NCI-H2227 (cell line): ENCODE results near the gene LTB4R2.

Source experiments
- DNase-seq: peaks from one replicate; lab custom pipeline; 2025; ENCODE audit not compliant: unreplicated experiment; lab: John Stamatoyannopoulos, UW

LTB4R2 gene

GRCh38 chr14:24277071-24277470 is 32.9 kb upstream of the LTB4R2 start:
- DNase-seq = no peak

GRCh38 chr14:24277606-24278321 is 32.2 kb upstream of the LTB4R2 start:
- DNase-seq = no peak

DNA sequence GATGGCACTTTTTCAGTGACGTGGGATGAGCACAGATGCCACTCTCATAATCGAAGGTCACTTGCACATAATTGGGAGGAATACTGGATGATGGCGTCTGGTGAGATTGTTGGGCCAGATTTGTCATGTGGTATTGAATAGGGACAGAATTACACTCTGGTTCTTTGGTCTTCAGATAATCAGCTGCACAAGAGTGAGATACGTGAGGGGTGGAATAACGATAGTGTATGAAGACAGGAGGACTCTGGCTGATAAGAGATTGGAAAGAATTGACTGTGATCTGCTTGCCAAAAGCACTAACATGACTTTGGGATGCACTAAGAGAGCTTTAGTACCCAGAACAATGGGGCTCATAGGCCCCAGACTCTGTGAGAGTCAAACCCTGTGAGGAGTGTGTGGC is 31.5 kb upstream of the LTB4R2 start:
- no peak for DNase-seq

DNA sequence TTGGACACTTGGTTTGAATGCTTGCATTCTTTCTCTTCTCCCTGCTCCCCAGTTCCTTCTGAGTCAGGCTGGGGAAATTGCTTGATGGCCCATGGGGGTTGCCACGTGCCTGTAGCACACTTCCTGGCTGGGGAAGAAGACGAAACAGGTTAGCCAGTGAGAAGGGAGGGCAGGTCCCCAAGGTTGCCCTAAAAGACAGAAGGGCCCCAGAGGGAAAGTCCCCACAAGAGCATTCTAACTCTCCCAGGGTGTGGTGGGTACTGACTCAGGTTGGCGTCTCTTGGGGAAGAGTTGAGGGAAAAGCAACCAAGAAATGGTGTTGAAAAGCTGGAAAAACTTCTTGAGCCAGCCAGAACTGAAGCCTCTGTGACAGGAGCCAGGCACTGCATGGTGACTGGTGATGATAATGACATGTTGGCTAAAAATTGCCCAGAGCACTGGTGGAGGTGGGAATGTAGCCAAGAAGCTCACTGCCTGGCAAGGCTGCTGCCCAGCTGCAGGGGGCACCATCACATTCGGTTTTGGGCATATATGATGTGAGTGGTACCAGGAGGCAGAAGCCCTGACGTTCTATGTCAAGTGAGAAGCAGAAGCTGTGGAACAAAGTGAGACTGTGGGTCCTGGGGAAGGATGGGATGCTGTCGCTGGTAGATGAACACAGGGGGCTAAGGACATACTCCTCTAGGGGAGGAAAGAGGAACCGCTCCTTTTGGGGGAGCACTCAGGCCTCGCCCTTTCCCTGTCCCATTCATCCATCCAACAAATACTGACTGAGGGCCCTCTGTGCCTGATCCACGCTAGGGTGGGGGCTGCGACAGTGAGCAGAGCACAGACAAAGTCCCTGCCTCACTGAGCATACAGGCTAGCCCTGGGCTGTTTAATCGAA is 30.4 kb upstream of the LTB4R2 start:
- peak; percentile 4 for DNase-seq

DNA sequence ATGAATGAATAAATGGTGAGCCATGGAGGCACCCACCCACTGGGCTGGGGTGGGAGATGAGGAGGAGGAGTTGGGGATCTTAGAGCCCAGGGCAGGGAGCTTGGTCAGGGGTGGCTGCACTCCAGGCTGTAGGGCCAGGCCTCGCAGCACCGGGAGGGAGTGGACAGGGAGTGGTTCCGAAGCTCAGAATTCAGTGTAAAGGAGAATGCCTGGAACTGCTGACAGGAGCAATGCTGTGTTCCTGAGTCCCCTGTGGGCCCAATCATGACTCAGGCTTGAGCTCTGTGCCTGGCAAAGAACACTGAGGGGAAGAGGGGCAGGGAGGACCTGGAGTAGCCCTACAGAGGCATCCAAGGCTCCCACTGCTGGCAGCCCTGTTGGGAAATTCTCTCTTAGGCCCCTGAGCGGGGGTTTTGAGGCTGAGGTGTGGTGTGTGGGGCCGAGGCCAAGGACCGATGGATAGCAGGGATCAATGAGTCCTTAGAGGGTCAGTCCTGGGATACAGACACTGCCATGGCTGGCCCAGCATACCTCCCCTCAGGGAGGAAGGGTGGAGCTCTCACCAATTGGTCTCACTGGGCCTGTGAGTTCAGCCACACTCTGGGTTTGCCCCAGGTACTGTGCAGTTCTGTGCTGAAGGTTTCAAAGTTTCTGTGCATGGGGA is 29.0 kb upstream of the LTB4R2 start:
- no peak for DNase-seq

DNA sequence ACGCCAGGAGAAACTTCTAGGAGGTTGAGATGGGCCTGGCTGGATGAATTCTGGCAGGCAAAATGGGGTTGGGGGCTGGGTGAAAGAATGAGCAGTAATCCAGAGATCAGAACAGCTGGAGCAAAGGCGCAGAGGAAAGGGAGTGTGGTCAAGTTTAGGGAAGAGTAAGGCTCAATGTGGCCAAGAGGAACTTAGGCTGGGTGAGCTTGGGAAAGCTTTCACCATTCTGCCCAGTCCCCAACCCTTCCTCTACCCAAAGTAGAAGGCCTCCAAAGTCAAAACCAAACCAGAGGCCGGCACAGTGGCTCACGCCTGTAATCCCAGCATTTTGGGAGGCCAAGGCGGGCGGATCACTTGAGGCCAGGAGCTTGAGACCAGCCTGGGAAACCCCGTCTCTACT is 28.3 kb upstream of the LTB4R2 start:
- DNase-seq = no peak

GRCh38 chr14:24282736-24283135 is 27.2 kb upstream of the LTB4R2 start:
- no peak for DNase-seq

DNA sequence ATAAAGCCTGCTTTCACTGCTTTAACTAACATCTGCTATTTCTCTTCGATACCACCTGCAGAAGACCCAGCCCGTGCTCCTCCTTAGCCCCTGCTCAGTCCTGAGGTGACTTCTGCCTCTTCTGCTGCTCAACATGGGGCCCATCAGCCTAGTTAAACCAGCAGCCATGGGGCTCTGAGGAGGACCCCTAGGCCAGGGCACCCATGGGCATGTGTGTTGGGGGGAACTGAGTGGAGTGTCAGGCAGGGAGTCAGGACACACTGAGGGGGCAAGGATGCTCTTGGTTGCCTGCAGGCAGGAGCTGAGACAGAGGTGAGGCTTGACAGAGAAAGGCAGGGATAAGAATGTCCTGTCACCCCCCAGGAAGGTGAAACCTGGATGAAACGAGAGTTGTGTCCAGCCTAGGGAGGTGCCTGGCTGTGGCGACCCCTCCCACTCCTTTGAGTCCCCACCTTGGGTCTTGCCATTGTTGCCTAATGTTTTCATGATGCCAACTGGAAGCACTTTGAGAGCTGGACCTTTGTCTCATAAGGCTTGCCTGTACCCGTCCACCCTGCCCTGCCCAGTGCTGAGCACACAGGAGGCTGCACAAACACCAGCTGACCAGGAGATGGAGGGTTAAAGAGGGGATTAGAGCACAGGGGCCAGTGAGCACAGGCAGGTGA is 26.0 kb upstream of the LTB4R2 start:
- DNase-seq = no peak

GRCh38 chr14:24284501-24285035 is 25.4 kb upstream of the LTB4R2 start:
- no peak for DNase-seq

- DNase-seq = no peak
These were observed 24.6 kb upstream of the LTB4R2 start for GRCh38 chr14:24285351-24285750.

DNA sequence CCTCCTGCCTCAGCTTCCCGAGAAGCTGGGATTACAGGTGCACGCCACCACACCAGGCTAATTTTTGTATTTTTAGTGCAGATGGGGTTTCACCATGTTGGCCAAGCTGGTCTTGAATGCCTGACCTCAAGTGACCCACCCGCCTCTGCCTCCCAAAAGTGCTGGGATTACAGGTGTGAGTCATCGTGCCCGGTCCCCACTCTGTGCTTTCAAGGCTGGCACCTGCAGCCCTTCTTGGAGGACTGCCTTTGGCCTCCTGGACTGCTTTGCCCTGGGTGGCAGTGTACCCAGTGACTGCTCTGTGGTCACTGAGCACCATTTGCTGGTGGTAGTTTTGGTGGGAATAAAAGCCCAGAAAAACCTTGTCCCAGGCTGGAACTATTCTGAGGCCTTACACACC is 22.9 kb upstream of the LTB4R2 start:
- DNase-seq = no peak

DNA sequence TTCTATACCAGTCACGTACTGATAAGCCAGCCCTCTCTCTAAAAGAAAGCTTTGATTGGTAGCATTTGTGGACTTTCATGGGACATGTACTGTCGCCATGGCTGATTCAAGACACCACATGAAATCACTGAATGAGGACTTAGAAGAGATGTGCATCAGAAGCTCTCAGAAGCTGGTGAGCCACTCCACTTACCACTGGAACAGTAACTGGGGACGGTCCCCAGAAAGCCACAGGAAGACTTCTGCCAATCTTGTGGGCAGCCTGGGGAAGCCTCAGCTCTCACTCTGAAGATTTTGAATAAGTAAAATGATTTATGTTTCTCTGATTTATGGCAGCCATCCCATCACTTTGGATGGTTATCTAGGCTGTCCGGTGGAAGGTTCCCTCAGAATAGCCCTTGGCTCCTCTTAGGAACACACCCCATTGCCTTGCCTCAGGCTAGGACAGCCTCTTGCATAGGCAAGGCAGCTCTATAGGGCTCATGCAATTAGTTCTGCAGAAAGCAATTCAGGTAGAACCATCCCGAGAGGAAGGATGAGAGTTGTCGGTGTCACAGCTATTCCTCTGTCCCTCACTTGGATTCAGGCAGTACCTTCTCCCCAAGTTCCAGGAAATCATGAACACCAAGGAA is 20.2 kb upstream of the LTB4R2 start:
- DNase-seq = no peak

DNA sequence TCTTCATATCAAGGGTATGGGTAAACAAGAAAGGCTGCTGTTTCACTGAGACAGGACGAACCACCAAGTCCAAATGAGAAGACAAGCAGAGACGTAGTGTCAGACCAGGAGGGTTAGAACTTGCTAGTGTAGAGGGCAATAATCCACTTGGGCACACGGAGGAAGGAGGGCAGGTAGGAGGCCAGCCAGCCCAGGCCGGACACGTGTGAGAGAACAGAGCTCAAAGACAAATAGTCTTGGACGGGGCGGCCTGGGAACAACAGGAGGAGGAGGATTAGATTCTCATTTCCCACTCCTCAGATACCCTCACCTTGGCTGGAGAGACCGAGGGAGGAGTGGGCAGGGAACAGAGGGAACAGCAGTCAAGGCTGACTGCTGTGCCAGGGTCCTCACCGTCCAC is 19.2 kb upstream of the LTB4R2 start:
- DNase-seq = no peak

DNA sequence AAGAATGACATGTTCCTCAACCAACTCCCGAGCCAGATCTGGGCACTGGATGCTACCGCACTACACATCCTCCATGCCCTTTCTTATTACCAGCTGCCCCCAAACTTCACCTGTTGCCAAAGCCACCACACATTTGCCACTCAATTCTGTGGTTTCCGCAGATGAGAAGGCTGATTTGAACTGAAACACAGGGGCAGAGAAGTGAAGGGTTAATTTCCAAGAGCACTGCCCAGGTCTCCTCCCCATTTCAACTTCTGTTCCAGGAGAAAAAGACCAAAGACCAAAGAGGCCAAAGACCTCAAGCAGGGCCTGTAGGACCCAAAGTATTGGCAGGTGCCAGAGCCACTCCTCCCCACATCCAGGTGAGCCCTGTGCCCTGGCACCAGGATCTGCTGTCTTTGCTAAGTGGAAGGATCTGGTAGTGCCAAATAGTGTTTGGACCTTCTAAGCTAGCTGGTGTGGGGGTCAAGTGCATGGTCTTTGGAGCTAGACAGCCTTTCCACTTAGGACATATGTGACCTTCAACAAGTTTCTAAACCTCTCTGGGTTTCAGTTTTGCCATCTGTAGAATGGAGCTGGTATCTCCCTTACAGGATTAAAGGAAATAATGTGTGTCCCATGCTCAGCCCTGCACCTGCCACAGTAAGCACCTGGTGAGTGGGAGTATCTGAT is 18.4 kb upstream of the LTB4R2 start:
- no peak for DNase-seq

DNA sequence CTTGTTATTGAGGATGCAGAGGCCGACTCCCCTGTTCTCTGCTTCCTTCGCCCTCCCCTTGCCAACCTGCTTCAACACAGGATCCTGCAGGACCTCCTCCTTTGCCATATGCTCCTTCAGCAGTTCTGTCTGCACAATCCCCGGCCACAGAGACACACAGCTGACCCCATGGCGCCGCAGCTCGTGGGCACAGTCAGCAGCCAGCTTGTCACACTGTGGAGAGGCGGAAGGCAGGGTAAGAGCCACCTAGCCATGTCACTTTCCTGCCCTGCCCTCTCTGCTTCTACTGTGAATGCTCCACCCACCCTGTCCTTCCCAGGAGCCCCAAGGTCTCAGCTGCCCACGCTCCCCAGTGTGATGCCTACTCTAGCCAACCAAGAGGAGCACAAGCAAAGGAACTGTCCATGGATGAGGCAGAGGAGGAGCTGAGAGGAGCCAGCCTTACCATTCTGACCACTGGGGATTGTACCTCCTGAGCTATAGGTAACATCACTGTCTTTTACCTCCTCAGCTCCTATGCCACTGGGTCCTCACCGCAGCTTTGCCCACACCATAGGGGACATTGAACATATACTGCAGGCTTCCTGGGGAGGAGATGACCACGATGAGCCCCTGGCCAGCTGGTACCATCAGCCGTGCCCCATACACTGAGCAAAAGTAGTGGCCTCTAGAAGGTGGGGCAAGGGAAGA is 17.7 kb upstream of the LTB4R2 start:
- DNase-seq = no peak

DNA sequence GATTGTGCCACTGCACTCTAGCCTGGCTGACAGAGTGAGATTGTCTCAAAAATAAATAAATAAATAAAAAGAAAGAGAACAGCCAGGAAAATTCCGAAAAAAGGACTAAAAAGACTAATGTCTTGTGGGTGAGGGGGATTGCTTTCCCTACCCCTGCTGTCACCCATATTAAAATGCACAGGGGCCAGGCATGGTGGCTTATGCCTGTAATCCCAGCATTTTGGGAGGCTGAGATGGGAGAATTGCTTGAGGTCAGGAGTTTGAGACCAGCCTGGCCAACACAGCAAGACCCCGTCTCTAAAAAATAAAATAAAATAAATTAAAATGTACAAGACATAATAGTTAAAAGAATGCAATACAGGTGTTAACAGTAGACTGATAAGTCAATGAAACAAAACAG is 16.4 kb upstream of the LTB4R2 start:
- no peak for DNase-seq

GRCh38 chr14:24296341-24297157 is 13.4 kb upstream of the LTB4R2 start:
- peak; percentile 71 for DNase-seq

- peak; percentile 52 for DNase-seq
These were observed 12.6 kb upstream of the LTB4R2 start for GRCh38 chr14:24297190-24297964.
